ENCODE results near the gene ADGRV1. TPM values are rescaled to one million over a fixed set of nuclear protein-coding genes. Genes with fewer than 3 reads are reported as not detected.
"Not testable (repeated sequence)": the region's sequence is repeated elsewhere in the genome, so short reads cannot be mapped to it uniquely, and the experiment has no call there.

ADGRV1 gene
- total RNA-seq, 1 donor from 2014 or later, result 18.2 TPM

DNA sequence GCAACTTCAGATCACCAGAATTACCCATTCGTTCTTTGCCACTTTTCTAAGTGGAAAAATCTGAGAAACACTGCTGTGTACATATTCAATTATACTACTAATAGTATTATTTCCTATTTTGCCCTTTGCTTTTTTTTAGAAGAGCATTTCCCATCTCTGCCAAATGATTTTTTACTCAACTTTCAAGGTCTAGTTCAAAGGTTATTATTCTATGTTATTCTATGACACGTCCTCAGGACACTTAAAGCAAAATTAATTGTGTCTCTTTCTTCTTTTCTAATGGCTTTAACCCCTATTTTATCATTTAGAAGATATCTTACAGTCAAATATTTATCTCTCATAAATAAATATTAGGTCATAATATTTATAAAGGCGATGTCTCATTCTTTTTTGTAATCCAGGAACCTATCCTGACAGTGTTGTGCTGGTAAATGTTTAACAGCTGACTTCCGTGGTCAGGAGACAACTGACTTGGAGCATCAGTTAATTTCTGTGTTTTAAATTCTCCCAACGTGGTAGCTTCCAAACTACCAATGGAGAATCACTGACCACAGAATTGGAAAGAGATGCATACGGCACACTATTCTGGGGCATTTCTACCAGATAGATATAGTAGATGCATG lies 449.3 kb downstream of the ADGRV1 start:
- Mint-ChIP-seq H3K27ac (ENCODE audit: unreplicated experiment) (no peak overlapping the region), H3K27me3 (ENCODE audit: unreplicated experiment) (no peaks in the 10 kb centered on the region), H3K9me3 (ENCODE audit: unreplicated experiment) (no peaks in the 10 kb centered on the region), H3K36me3 (ENCODE audit: unreplicated experiment) (no peaks in the 10 kb centered on the region), H3K4me1 (ENCODE audit: low read depth, unreplicated experiment) (peaks cover 6% of the 10 kb centered on the region), H3K4me3 (ENCODE audit: unreplicated experiment) (no peak overlapping the region)
- DNase-seq, result no peak
- TF ChIP-seq, protein P1, sequence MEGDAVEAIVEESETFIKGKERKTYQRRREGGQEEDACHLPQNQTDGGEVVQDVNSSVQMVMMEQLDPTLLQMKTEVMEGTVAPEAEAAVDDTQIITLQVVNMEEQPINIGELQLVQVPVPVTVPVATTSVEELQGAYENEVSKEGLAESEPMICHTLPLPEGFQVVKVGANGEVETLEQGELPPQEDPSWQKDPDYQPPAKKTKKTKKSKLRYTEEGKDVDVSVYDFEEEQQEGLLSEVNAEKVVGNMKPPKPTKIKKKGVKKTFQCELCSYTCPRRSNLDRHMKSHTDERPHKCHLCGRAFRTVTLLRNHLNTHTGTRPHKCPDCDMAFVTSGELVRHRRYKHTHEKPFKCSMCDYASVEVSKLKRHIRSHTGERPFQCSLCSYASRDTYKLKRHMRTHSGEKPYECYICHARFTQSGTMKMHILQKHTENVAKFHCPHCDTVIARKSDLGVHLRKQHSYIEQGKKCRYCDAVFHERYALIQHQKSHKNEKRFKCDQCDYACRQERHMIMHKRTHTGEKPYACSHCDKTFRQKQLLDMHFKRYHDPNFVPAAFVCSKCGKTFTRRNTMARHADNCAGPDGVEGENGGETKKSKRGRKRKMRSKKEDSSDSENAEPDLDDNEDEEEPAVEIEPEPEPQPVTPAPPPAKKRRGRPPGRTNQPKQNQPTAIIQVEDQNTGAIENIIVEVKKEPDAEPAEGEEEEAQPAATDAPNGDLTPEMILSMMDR (IDR thresholded peaks at IDR 0.05; ENCODE audit: partially characterized antibody, unreplicated experiment), result no peak

GRCh38 chr5:91010090-91010489 lies 451.5 kb downstream of the ADGRV1 start:
- Mint-ChIP-seq H3K4me1 (ENCODE audit: low read depth, unreplicated experiment) (no peaks in the 10 kb centered on the region), H3K4me3 (ENCODE audit: unreplicated experiment) (no peak overlapping the region), H3K27ac (ENCODE audit: unreplicated experiment) (no peak overlapping the region), H3K9me3 (ENCODE audit: unreplicated experiment) (no peaks in the 10 kb centered on the region), H3K27me3 (ENCODE audit: unreplicated experiment) (no peaks in the 10 kb centered on the region), H3K36me3 (ENCODE audit: unreplicated experiment) (peaks cover 8% of the 10 kb centered on the region)
- TF ChIP-seq, protein P1 (IDR thresholded peaks at IDR 0.05; ENCODE audit: partially characterized antibody, unreplicated experiment), result no peak
- DNase-seq, result no peak

DNA sequence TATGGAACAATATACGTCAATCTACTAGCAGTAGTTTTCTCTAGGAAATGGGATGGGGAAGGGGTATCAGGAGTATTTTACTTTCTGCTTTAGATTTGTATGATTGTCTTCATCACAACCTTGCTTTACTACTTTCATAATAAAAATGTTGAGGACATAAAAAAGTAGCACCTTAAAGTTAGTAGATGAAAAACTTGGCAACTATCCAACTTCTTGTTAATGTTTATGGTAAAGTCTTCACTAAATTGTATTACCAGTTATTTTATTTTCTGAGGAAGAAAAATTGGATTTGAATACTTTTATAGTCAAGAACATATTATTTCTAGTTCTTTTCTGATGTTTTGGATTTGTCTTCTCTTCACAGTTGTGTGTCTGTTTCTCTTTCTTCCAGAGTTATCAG lies 452.4 kb downstream of the ADGRV1 start:
- no peak overlapping the region for H3K27ac Mint-ChIP-seq (ENCODE audit: unreplicated experiment)
- no peaks in the 10 kb centered on the region for H3K27me3 Mint-ChIP-seq (ENCODE audit: unreplicated experiment)
- TF ChIP-seq, protein P1 (IDR thresholded peaks at IDR 0.05; ENCODE audit: partially characterized antibody, unreplicated experiment), result no peak
- H3K4me3 Mint-ChIP-seq (ENCODE audit: unreplicated experiment), result no peak overlapping the region
- DNase-seq, result no peak
- no peaks in the 10 kb centered on the region for H3K4me1 Mint-ChIP-seq (ENCODE audit: low read depth, unreplicated experiment)
- peaks cover 10% of the 10 kb centered on the region for H3K36me3 Mint-ChIP-seq (ENCODE audit: unreplicated experiment)
- no peaks in the 10 kb centered on the region for H3K9me3 Mint-ChIP-seq (ENCODE audit: unreplicated experiment)

DNA sequence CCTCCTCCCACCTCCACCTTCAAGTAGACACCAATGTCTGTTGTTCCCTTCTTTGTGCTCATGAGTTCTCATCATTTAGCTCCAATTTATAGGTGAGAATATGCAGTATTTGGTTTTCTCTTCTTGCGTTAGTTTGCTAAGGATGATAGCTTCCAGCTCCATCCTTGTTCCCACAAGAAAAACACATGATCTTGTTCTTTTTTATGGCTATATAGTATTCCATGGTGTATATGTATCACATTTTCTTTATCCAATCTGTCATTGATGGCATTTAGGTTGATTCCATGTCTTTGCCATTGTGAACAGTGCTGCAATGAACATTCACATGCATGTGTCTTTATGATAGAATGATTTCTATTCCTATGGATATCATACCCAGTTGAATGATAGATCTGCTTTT lies 454.3 kb downstream of the ADGRV1 start:
- not testable (repeated sequence) for H3K4me1 Mint-ChIP-seq (ENCODE audit: low read depth, unreplicated experiment); H3K9me3 Mint-ChIP-seq (ENCODE audit: unreplicated experiment); H3K4me3 Mint-ChIP-seq (ENCODE audit: unreplicated experiment); H3K27ac Mint-ChIP-seq (ENCODE audit: unreplicated experiment); DNase-seq; H3K36me3 Mint-ChIP-seq (ENCODE audit: unreplicated experiment); H3K27me3 Mint-ChIP-seq (ENCODE audit: unreplicated experiment)

- Mint-ChIP-seq H3K27me3 (ENCODE audit: unreplicated experiment) (no peaks in the 10 kb centered on the region), H3K27ac (ENCODE audit: unreplicated experiment) (no peak overlapping the region), H3K4me3 (ENCODE audit: unreplicated experiment) (no peak overlapping the region), H3K36me3 (ENCODE audit: unreplicated experiment) (peaks cover 10% of the 10 kb centered on the region), H3K4me1 (ENCODE audit: low read depth, unreplicated experiment) (no peaks in the 10 kb centered on the region), H3K9me3 (ENCODE audit: unreplicated experiment) (no peaks in the 10 kb centered on the region)
- no peak for DNase-seq
- TF ChIP-seq, protein P1 (IDR thresholded peaks at IDR 0.05; ENCODE audit: partially characterized antibody, unreplicated experiment), result no peak
Observed at GRCh38 chr5:91016322-91016721, 457.7 kb downstream of the ADGRV1 start.

All from glutamatergic neuron (in vitro differentiated cells).